Kidney glomerular epithelial cell (primary cell): Measurements from ENCODE around the gene TNFSF10.

Source experiments
- DNase-seq: peaks from one replicate; lab custom pipeline; 2025; lab: John Stamatoyannopoulos, UW

TNFSF10 gene

GRCh38 chr3:172543884-172544283, 20.7 kb upstream of the TNFSF10 start:
- DNase-seq: no peak

GRCh38 chr3:172543419-172543818, 20.2 kb upstream of the TNFSF10 start:
- no peak for DNase-seq

- no peak for DNase-seq
Observed at GRCh38 chr3:172542999-172543398, 19.8 kb upstream of the TNFSF10 start.

GRCh38 chr3:172541945-172542488, 18.8 kb upstream of the TNFSF10 start:
- DNase-seq: no peak

- DNase-seq: no peak
Observed at GRCh38 chr3:172540049-172540448, 16.8 kb upstream of the TNFSF10 start.

GRCh38 chr3:172539273-172539672, 16.0 kb upstream of the TNFSF10 start:
- DNase-seq: no peak

- DNase-seq: no peak
Observed at GRCh38 chr3:172538368-172539151, 15.3 kb upstream of the TNFSF10 start.

GRCh38 chr3:172537507-172538158, 14.4 kb upstream of the TNFSF10 start:
- no peak for DNase-seq

- DNase-seq: no peak
Observed at GRCh38 chr3:172536993-172537419, 13.8 kb upstream of the TNFSF10 start.

- no peak for DNase-seq
Observed at GRCh38 chr3:172536505-172536904, 13.3 kb upstream of the TNFSF10 start.

GRCh38 chr3:172530566-172530965, 7.3 kb upstream of the TNFSF10 start:
- DNase-seq: no peak

GRCh38 chr3:172530101-172530561, 6.9 kb upstream of the TNFSF10 start:
- DNase-seq: no peak

GRCh38 chr3:172528677-172529076, 5.4 kb upstream of the TNFSF10 start:
- no peak for DNase-seq

- no peak for DNase-seq
Observed at GRCh38 chr3:172527306-172527705, 4.1 kb upstream of the TNFSF10 start.

GRCh38 chr3:172525116-172525613, 1.9 kb upstream of the TNFSF10 start:
- DNase-seq: no peak

- peak; percentile 14 for DNase-seq
Observed at GRCh38 chr3:172524611-172525010, 1.4 kb upstream of the TNFSF10 start.

GRCh38 chr3:172521837-172522726, 1.1 kb downstream of the TNFSF10 start:
- peak; percentile 51 for DNase-seq

GRCh38 chr3:172520301-172520831, 2.9 kb downstream of the TNFSF10 start:
- DNase-seq: peak; percentile 62

- DNase-seq: peak; percentile 51
Observed at GRCh38 chr3:172519740-172520139, 3.5 kb downstream of the TNFSF10 start.

- no peak for DNase-seq
Observed at GRCh38 chr3:172518929-172519640, 4.1 kb downstream of the TNFSF10 start.
